Lower leg skin (tissue), 4 donors: ENCODE data around the gene ANXA10. TPM values are rescaled to one million over a fixed set of nuclear protein-coding genes. Genes with fewer than 3 reads are reported as not detected.
"Not testable (repeated sequence)": the region's sequence is repeated elsewhere in the genome, so short reads cannot be mapped to it uniquely, and the experiment has no call there.

Experiments used
- DNase-seq, 2 donors: peaks; one replicate each; pipeline ENCODE4 v3.0.0-alpha.2; 2019; ENCODE audit warnings: low spot score in 2 of 2
- H3K4me3 ChIP-seq: fragments of 200-600 bp; sonication (generic); 2 replicates; pipeline ENCODE4 v1.5.1; 2017; ENCODE audit warnings: mild to moderate bottlenecking, low read depth; ENCODE audit not compliant: poor library complexity, severe bottlenecking
- CTCF ChIP-seq, 3 donors: fragments of 450-650 bp; IDR thresholded peaks; one replicate each; pipeline ENCODE4 v1.5.1; 2016; ENCODE audit warnings: antibody characterized with exemption in 3 of 3, mild to moderate bottlenecking in 3 of 3, moderate library complexity in 2 of 3
- POLR2A ChIP-seq, 2 donors: fragments of 450-650 bp; IDR thresholded peaks; one replicate each; pipeline ENCODE4 v1.6.1; 2016 to 2017; ENCODE audit warnings: antibody characterized with exemption in 2 of 2, mild to moderate bottlenecking in 1 of 2, moderate library complexity in 1 of 2
- WGBS, 2 donors: methylation state at CpG; one replicate each; pipeline ENCODE4 v1.1.5; 2018; 5-methylcytosine and 5-hydroxymethylcytosine counted together
- intact Hi-C: fragments of 100-400 bp; cut with DNase I; formaldehyde crosslinking; loops from one replicate; pipeline ENCODE4 v1.15.0; 2023; ENCODE audit warnings: low total_unique reads
- total RNA-seq, 4 donors: library from RNA; depleted of rRNA; stranded (reverse); fragments of >200 nt; gene quantifications; one replicate each; pipeline ENCODE4 v1.1.0, GENCODE V29; 2016

ANXA10 gene
- total RNA-seq, 4 donors from 2014 or later: not detected

GRCh38 chr4:168128601-168129000 lies 36.3 kb downstream of the ANXA10 start:
- TF ChIP-seq POLR2A (IDR thresholded peaks at IDR 0.05): no peak
- TF ChIP-seq CTCF (IDR thresholded peaks at IDR 0.05): no peak
- no peak for DNase-seq
- no peak overlapping the region for H3K4me3 ChIP-seq
- intact Hi-C loops: no loop called here

GRCh38 chr4:168129046-168129772 lies 36.9 kb downstream of the ANXA10 start:
- intact Hi-C loops: no loop called here
- 57 to 59% methylated on average over 6 of the region's 6 CpGs for WGBS, 2 donors
- TF ChIP-seq CTCF (IDR thresholded peaks at IDR 0.05): no peak
- no peak for TF ChIP-seq POLR2A (IDR thresholded peaks at IDR 0.05)
- no peak for DNase-seq
- H3K4me3 ChIP-seq: no peak overlapping the region

GRCh38 chr4:168129802-168130201 lies 37.5 kb downstream of the ANXA10 start:
- DNase-seq: no peak
- WGBS, 2 donors: 78 to 79% methylated on average over 2 of the region's 2 CpGs
- TF ChIP-seq CTCF (IDR thresholded peaks at IDR 0.05) (no peak), POLR2A (IDR thresholded peaks at IDR 0.05) (no peak)
- H3K4me3 ChIP-seq: no peak overlapping the region
- intact Hi-C loops: no loop called here

GRCh38 chr4:168131196-168131595 lies 38.9 kb downstream of the ANXA10 start:
- intact Hi-C loops: no loop called here
- no peak for DNase-seq
- H3K4me3 ChIP-seq: no peak overlapping the region
- TF ChIP-seq CTCF (IDR thresholded peaks at IDR 0.05): no peak
- no peak for TF ChIP-seq POLR2A (IDR thresholded peaks at IDR 0.05)

- TF ChIP-seq POLR2A (IDR thresholded peaks at IDR 0.05): no peak
- TF ChIP-seq CTCF (IDR thresholded peaks at IDR 0.05): no peak
- H3K4me3 ChIP-seq: no peak overlapping the region
- DNase-seq: no peak
- intact Hi-C loops: no loop called here
These were observed 42.3 kb downstream of the ANXA10 start for GRCh38 chr4:168134651-168135050.

GRCh38 chr4:168135860-168136259 lies 43.5 kb downstream of the ANXA10 start:
- intact Hi-C loops, H3K4me3 ChIP-seq, DNase-seq: not testable (repeated sequence)
- 88% methylated on average over 1 of the region's 1 CpG for WGBS, 2 donors

GRCh38 chr4:168137695-168138094 lies 45.4 kb downstream of the ANXA10 start:
- intact Hi-C loops, H3K4me3 ChIP-seq, DNase-seq: not testable (repeated sequence)
- WGBS, 2 donors: 82 to 100% methylated on average over 2 of the region's 2 CpGs
